SK-N-SH (cell line): ENCODE data around the gene OR5L2. TPM values are rescaled to one million over a fixed set of nuclear protein-coding genes. Genes with fewer than 3 reads are reported as not detected.
A peak's percentile ranks its signal among the peaks of the same experiment; 100 is the strongest.
"Not testable (repeated sequence)": the region's sequence is repeated elsewhere in the genome, so short reads cannot be mapped to it uniquely, and the experiment has no call there.

Experiments used
- CTCF ChIA-PET: fragments of 300-600, 350-600 bp; formaldehyde crosslinking; extraction: SDS; loops from one replicate; lab custom pipeline; 2021; lab: Yijun Ruan, JAX
- POLR2A ChIA-PET: fragments of 350-600 bp; sonication (Branson Sonifier 250); formaldehyde crosslinking; extraction: SDS; loops from one replicate; lab custom pipeline; 2020; ENCODE audit warnings: antibody characterized with exemption, inconsistent platforms; lab: Yijun Ruan, JAX
- DNase-seq: peaks from one replicate; pipeline ENCODE4 v3.0.0; 2012
- H2AFZ ChIP-seq: fragments of 200-600 bp; sonication (generic); 2 replicates; pipeline ENCODE4 v1.8.1; 2016; ENCODE audit warnings: antibody characterized with exemption, mild to moderate bottlenecking, low read depth
- H3F3A ChIP-seq: fragments of 200-600 bp; sonication (generic); replicated peaks from 2 replicates; pipeline ENCODE3; 2016; ENCODE audit warnings: antibody characterized with exemption, mild to moderate bottlenecking; ENCODE audit not compliant: insufficient read depth
- H3K27ac ChIP-seq, 2 experiments: fragments of 200-500 bp in 1 of 2; fragments of 200-600 bp in 1 of 2; sonication (Bioruptor generic) in 1 of 2; sonication (generic), shearing (Covaris generic) in 1 of 2; 2 replicates each; pipeline versions ENCODE4 v1.5.1 to v1.6.1; 2014 to 2016; ENCODE audit warnings: low read depth in 2 of 2, inconsistent platforms in 1 of 2, low read length in 1 of 2, mild to moderate bottlenecking in 1 of 2, mixed read lengths in 1 of 2
- H3K27me3 ChIP-seq: fragments of 200-600 bp; sonication (generic), shearing (Covaris generic); 2 replicates; pipeline ENCODE4 v1.6.1; 2016; ENCODE audit warnings: mixed run types; ENCODE audit not compliant: insufficient read depth
- H3K36me3 ChIP-seq, 2 experiments: fragments of 200-500 bp in 1 of 2; fragments of 200-600 bp in 1 of 2; sonication (Bioruptor generic) in 1 of 2; sonication (generic) in 1 of 2; replicated peaks in 1 of 2; 2 replicates each; pipeline versions ENCODE3 to v1.5.1; 2014 to 2016; ENCODE audit warnings: low read length in 1 of 2, mild to moderate bottlenecking in 1 of 2; ENCODE audit not compliant: insufficient read depth in 2 of 2, control insufficient read depth in 1 of 2
- H3K4me1 ChIP-seq, 2 experiments: fragments of 200-500 bp in 1 of 2; fragments of 200-600 bp in 1 of 2; sonication (Bioruptor generic) in 1 of 2; sonication (generic), shearing (Covaris generic) in 1 of 2; 2 replicates each; pipeline versions ENCODE4 v1.5.1 to v1.6.1; 2014 to 2016; ENCODE audit warnings: low read depth in 1 of 2, low read length in 1 of 2, mixed run types in 1 of 2; ENCODE audit not compliant: insufficient read depth in 2 of 2, control insufficient read depth in 1 of 2
- H3K4me2 ChIP-seq: fragments of 200-600 bp; sonication (generic), shearing (Covaris generic); 2 replicates; pipeline ENCODE4 v1.6.1; 2017; ENCODE audit warnings: mixed run types
- H3K4me3 ChIP-seq, 2 experiments: fragments of 200-500 bp in 1 of 2; fragments of 200-600 bp in 1 of 2; sonication (Bioruptor generic) in 1 of 2; sonication (generic), shearing (Covaris generic) in 1 of 2; 2 replicates each; pipeline versions ENCODE4 v1.5.1 to v1.8.1; 2014 to 2016; ENCODE audit warnings: low read depth in 2 of 2, inconsistent platforms in 1 of 2, low read length in 1 of 2, mild to moderate bottlenecking in 1 of 2, mixed read lengths in 1 of 2, moderate library complexity in 1 of 2
- H3K79me2 ChIP-seq: fragments of 200-600 bp; sonication (generic); 2 replicates; pipeline ENCODE4 v1.8.1; 2017; ENCODE audit warnings: mild to moderate bottlenecking; ENCODE audit not compliant: insufficient read depth
- H3K9ac ChIP-seq: fragments of 200-600 bp; sonication (generic); 2 replicates; pipeline ENCODE4 v1.6.1; 2017; ENCODE audit warnings: mixed run types
- H3K9me2 ChIP-seq: fragments of 200-600 bp; sonication (generic); 2 replicates; pipeline ENCODE4 v1.6.1; 2017; ENCODE audit warnings: mixed run types
- H3K9me3 ChIP-seq: fragments of 200-600 bp; sonication (generic); 2 replicates; pipeline ENCODE4 v1.6.1; 2017; ENCODE audit warnings: mixed run types, mild to moderate bottlenecking, moderate library complexity
- H4K20me1 ChIP-seq: fragments of 200-600 bp; sonication (generic); 2 replicates; pipeline ENCODE4 v1.6.1; 2017; ENCODE audit warnings: mild to moderate bottlenecking, mixed run types; ENCODE audit not compliant: insufficient read depth
- EP300 ChIP-seq, 2 experiments: IDR thresholded peaks; 2 replicates each; pipeline versions ENCODE4 v1.4.0 to v1.6.1; 2012; ENCODE audit warnings: borderline replicate concordance in 1 of 2, low read depth in 1 of 2, low read length in 1 of 2
- FOSL2 ChIP-seq: IDR thresholded peaks from 2 replicates; pipeline ENCODE4 v1.4.0; 2012; ENCODE audit warnings: low read depth, mild to moderate bottlenecking, moderate library complexity, borderline replicate concordance
- FOXJ3 ChIP-seq: sonication (generic); formaldehyde crosslinking; IDR thresholded peaks from 2 replicates; pipeline ENCODE4 v1.5.1; 2020; ENCODE audit warnings: mild to moderate bottlenecking, missing genetic modification reagents
- FOXM1 ChIP-seq: IDR thresholded peaks from 2 replicates; pipeline ENCODE4 v1.4.0; 2012; ENCODE audit warnings: low read depth, mild to moderate bottlenecking
- GATA2 ChIP-seq: sonication (generic); formaldehyde crosslinking; IDR thresholded peaks from 2 replicates; pipeline ENCODE4 v1.5.0; 2020; ENCODE audit warnings: mild to moderate bottlenecking, missing genetic modification reagents
- POLR2AphosphoS5 ChIP-seq: IDR thresholded peaks from 2 replicates; pipeline ENCODE4 v1.6.1; 2012; ENCODE audit warnings: low read depth, low read length
- SMC3 ChIP-seq: IDR thresholded peaks from 2 replicates; pipeline ENCODE4 v1.6.1; 2012; ENCODE audit warnings: low read depth, low read length, improper control_type of control experiment
- TCF12 ChIP-seq: IDR thresholded peaks from 2 replicates; pipeline ENCODE4 v1.4.0; 2012
- TEAD4 ChIP-seq: IDR thresholded peaks from 2 replicates; pipeline ENCODE4 v1.4.0; 2012; ENCODE audit warnings: mild to moderate bottlenecking, borderline replicate concordance; ENCODE audit not compliant: insufficient read depth
- WGBS: methylation state at CpG from one replicate; pipeline ENCODE4 v1.1.6; 2017; ENCODE audit warnings: low lambda C conversion rate; 5-methylcytosine and 5-hydroxymethylcytosine counted together
- polyA plus RNA-seq, 3 experiments: library from polyadenylated mRNA; depleted of rRNA; stranded (reverse); fragments of >200 nt; gene quantifications; 2 replicates each; pipeline ENCODE4 v1.2.3, GENCODE V29; 2012
- TF ChIP-seq, protein P1 (sequence below): fragments of 150-350 bp; IDR thresholded peaks from 2 replicates; pipeline ENCODE4 v1.6.1; 2016; ENCODE audit warnings: mild to moderate bottlenecking, low read depth, low read length
- TF ChIP-seq, protein P2 (sequence below): IDR thresholded peaks from 2 replicates; pipeline ENCODE4 v1.6.1; 2012; ENCODE audit warnings: mild to moderate bottlenecking, low read depth, low read length, moderate library complexity

The OR5L2 gene
- polyA plus RNA-seq, 1 of the 3 experiments (the other 2 are of a cell fraction), result not detected

DNA sequence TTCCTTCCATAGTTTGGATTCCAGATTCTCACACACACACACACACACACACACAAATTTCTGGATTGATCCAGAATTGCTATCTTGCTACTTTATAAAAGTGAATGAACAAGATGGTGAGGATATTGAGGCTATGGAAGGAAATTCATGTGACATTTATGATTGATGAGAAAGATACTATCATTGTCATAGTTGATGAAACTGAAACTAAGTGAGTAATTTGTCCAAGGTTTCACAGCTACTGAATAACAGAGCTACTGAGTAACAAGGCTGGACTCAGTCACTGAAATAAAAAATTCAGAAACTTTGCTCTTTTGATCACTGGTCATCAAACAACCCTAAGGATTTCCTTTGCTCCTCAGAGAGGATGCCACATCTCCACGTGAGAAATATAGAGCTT, 27.7 kb downstream of the OR5L2 start:
- Histone ChIP-seq H3F3A (no peaks in the 10 kb centered on the region), H3K9ac (no peak overlapping the region), H4K20me1 (no peaks in the 10 kb centered on the region), H3K36me3 (no peaks in the 10 kb centered on the region), H3K9me2 (no peaks in the 10 kb centered on the region), H3K4me3 (no peak overlapping the region), H3K9me3 (no peaks in the 10 kb centered on the region), H2AFZ (no peak overlapping the region), H3K27ac (no peak overlapping the region), H3K79me2 (no peaks in the 10 kb centered on the region), H3K4me1 (no peaks in the 10 kb centered on the region), H3K4me2 (no peak overlapping the region), H3K27me3 (no peaks in the 10 kb centered on the region)
- TF ChIP-seq TEAD4 (no peak), FOSL2 (no peak), EP300 (IDR thresholded peaks at IDR 0.05; ENCODE audit: borderline replicate concordance in 1 of 2, low read depth in 1 of 2, low read length in 1 of 2) (no peak), POLR2AphosphoS5 (no peak), GATA2 (CRISPR knock-in tag) (no peak), FOXM1 (no peak), FOXJ3 (CRISPR knock-in tag) (no peak), TCF12 (no peak), SMC3 (no peak)
- TF ChIP-seq, protein P1, sequence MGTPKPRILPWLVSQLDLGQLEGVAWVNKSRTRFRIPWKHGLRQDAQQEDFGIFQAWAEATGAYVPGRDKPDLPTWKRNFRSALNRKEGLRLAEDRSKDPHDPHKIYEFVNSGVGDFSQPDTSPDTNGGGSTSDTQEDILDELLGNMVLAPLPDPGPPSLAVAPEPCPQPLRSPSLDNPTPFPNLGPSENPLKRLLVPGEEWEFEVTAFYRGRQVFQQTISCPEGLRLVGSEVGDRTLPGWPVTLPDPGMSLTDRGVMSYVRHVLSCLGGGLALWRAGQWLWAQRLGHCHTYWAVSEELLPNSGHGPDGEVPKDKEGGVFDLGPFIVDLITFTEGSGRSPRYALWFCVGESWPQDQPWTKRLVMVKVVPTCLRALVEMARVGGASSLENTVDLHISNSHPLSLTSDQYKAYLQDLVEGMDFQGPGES, result no peak
- POLR2A ChIA-PET, result no interaction called here
- CTCF ChIA-PET, result no interaction called here
- DNase-seq, result no peak
- WGBS, result 0% methylated on average over 1 of the region's 1 CpG

DNA sequence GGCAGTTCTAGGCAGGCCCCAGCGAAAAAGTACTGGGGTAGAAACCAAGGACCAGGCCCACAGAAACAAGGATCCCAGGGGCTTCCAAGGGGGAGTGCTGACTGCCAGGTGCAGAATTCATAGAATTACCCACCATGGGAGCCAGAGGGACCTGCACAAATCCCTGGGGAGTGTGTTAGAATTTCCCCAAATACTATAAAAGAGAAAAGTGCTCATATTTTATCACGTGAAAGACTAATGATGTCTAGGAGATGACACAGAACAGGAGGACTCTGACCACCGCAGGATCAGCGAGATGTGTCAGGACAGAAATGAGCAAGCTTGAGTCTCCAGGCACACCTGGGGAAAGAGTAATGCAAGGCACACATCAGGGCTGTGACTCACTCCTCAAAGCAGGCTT, 40.3 kb downstream of the OR5L2 start:
- H3K36me3 ChIP-seq, H3K9ac ChIP-seq, H3F3A ChIP-seq, H3K4me2 ChIP-seq, H3K4me3 ChIP-seq, H3K9me2 ChIP-seq, H3K4me1 ChIP-seq, DNase-seq, POLR2A ChIA-PET, H4K20me1 ChIP-seq, CTCF ChIA-PET, H3K79me2 ChIP-seq, H3K27me3 ChIP-seq, H3K27ac ChIP-seq, H3K9me3 ChIP-seq, H2AFZ ChIP-seq: not testable (repeated sequence)
- WGBS, result 32% methylated on average over 4 of the region's 4 CpGs

DNA sequence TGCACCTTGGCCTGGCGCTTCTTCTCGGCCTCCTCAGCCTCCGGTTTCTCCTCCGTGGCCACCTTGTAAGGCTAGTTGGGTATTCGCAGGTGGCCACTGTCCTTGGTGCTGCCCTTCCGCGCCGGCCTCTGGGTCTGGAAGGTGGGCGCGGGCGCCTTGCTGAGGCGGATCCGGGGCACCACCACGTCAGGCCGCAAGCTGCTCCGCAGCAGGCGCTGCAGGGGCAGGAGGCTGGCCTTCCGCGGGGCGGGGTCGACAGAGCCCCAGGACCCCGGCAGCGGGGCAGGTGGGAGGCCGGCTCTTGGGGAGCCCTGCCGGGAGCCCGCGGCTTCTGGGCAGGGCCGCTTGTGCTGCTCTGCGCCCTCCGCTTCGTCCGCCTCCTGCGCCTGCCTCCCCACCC, 45.7 kb downstream of the OR5L2 start:
- H3K27me3 ChIP-seq, H3K36me3 ChIP-seq, H3F3A ChIP-seq, POLR2A ChIA-PET, H3K4me1 ChIP-seq, H2AFZ ChIP-seq, H3K9me2 ChIP-seq, H4K20me1 ChIP-seq, H3K79me2 ChIP-seq, H3K9me3 ChIP-seq, H3K9ac ChIP-seq: not testable (repeated sequence)
- H3K4me2 ChIP-seq, result peak overlapping the region; percentile 55; the same call in 1 of the 2 replicates
- H3K4me3 ChIP-seq, result peak overlapping the region in 1 of 2 experiments; percentile 45; a peak in 2 of 4 replicates
- TF ChIP-seq, protein P2, sequence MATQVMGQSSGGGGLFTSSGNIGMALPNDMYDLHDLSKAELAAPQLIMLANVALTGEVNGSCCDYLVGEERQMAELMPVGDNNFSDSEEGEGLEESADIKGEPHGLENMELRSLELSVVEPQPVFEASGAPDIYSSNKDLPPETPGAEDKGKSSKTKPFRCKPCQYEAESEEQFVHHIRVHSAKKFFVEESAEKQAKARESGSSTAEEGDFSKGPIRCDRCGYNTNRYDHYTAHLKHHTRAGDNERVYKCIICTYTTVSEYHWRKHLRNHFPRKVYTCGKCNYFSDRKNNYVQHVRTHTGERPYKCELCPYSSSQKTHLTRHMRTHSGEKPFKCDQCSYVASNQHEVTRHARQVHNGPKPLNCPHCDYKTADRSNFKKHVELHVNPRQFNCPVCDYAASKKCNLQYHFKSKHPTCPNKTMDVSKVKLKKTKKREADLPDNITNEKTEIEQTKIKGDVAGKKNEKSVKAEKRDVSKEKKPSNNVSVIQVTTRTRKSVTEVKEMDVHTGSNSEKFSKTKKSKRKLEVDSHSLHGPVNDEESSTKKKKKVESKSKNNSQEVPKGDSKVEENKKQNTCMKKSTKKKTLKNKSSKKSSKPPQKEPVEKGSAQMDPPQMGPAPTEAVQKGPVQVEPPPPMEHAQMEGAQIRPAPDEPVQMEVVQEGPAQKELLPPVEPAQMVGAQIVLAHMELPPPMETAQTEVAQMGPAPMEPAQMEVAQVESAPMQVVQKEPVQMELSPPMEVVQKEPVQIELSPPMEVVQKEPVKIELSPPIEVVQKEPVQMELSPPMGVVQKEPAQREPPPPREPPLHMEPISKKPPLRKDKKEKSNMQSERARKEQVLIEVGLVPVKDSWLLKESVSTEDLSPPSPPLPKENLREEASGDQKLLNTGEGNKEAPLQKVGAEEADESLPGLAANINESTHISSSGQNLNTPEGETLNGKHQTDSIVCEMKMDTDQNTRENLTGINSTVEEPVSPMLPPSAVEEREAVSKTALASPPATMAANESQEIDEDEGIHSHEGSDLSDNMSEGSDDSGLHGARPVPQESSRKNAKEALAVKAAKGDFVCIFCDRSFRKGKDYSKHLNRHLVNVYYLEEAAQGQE, result peak; percentile 87
- peak; percentile 60 for DNase-seq
- H3K27ac ChIP-seq, result peak overlapping the region in 1 of 2 experiments; percentile 60; a peak in 2 of 4 replicates
- 20% methylated on average over 9 of the region's 33 CpGs for WGBS
- CTCF ChIA-PET, result interaction anchor here (1.0 to 1.2 kb wide), 2 partner anchors 31 to 33 kb away, joined by 3 to 4 read pairs; no protein-coding TSS in a partner anchor
